ENCODE results near the gene TAS2R31.

GRCh38 chr12:11059784-11060183, 28.6 kb upstream of the TAS2R31 start:
- TF ChIP-seq MAX (IDR thresholded peaks at IDR 0.05; ENCODE audit: insufficient read depth, insufficient read length) (no peak), JUN (IDR thresholded peaks at IDR 0.05; ENCODE audit: borderline replicate concordance, insufficient read depth, insufficient read length, low read depth) (no peak), CTCF (IDR thresholded peaks at IDR 0.05; ENCODE audit: extremely low read depth in 1 of 2, insufficient read depth in 1 of 2, low read depth in 1 of 2, low read length in 2 of 2) (no peak)

All from endothelial cell of umbilical vein (primary cell).